IMR-90 (cell line): ENCODE data around the gene LAMB3.

Source experiments
- CEBPB ChIP-seq: IDR thresholded peaks from 2 replicates; pipeline ENCODE4 v1.6.1; 2012; ENCODE audit warnings: low read depth, low read length, improper control_type of control experiment
- CTCF ChIP-seq: conservative IDR thresholded peaks from 2 replicates; pipeline ENCODE4 v1.5.1; 2012; ENCODE audit warnings: mild to moderate bottlenecking, low read depth, low read length, improper control_type of control experiment
- ELK1 ChIP-seq: fragments of 150-350 bp; IDR thresholded peaks from 2 replicates; pipeline ENCODE4 v1.6.1; 2016; ENCODE audit warnings: low read depth, mild to moderate bottlenecking, low read length, moderate library complexity, borderline replicate concordance
- FOS ChIP-seq: fragments of 150-350 bp; IDR thresholded peaks from 2 replicates; pipeline ENCODE4 v1.6.1; 2016; ENCODE audit warnings: low read depth, low read length
- MAFK ChIP-seq: IDR thresholded peaks from 2 replicates; pipeline ENCODE4 v1.6.1; 2012; ENCODE audit warnings: low read depth, low read length, improper control_type of control experiment
- MAZ ChIP-seq: IDR thresholded peaks from 2 replicates; pipeline ENCODE4 v1.6.1; 2012; ENCODE audit warnings: low read depth, mild to moderate bottlenecking, low read length, improper control_type of control experiment, moderate library complexity, borderline replicate concordance
- MXI1 ChIP-seq: IDR thresholded peaks from 2 replicates; pipeline ENCODE4 v1.6.1; 2012; ENCODE audit warnings: low read depth, mild to moderate bottlenecking, low read length, moderate library complexity, borderline replicate concordance
- POLR2A ChIP-seq: IDR thresholded peaks from 2 replicates; pipeline ENCODE4 v1.6.1; 2012; ENCODE audit warnings: mild to moderate bottlenecking, low read depth, low read length
- RAD21 ChIP-seq: IDR thresholded peaks from 2 replicates; pipeline ENCODE4 v1.6.1; 2012; ENCODE audit warnings: low read length, improper control_type of control experiment
- RCOR1 ChIP-seq: IDR thresholded peaks from 2 replicates; pipeline ENCODE4 v1.6.1; 2012; ENCODE audit warnings: mild to moderate bottlenecking, low read length, improper control_type of control experiment; ENCODE audit not compliant: insufficient replicate concordance
- SMC3 ChIP-seq: fragments of 150-350 bp; IDR thresholded peaks from 2 replicates; pipeline ENCODE4 v1.6.1; 2016; ENCODE audit warnings: low read depth, mild to moderate bottlenecking, antibody characterized with exemption, low read length, moderate library complexity
- USF2 ChIP-seq: fragments of 150-350 bp; IDR thresholded peaks from 2 replicates; pipeline ENCODE4 v1.6.1; 2017; ENCODE audit warnings: mild to moderate bottlenecking, antibody characterized with exemption, low read length, low read depth

- TF ChIP-seq CTCF, result no peak
- no peak for TF ChIP-seq POLR2A
- no peak for TF ChIP-seq MXI1
- TF ChIP-seq SMC3, result no peak
- TF ChIP-seq MAZ, result no peak
- no peak for TF ChIP-seq MAFK
- no peak for TF ChIP-seq RAD21
- TF ChIP-seq CEBPB, result no peak
- no peak for TF ChIP-seq USF2
- no peak for TF ChIP-seq FOS
- TF ChIP-seq ELK1, result no peak
- TF ChIP-seq RCOR1, result no peak
Measured at GRCh38 chr1:209587789-209588188, 64.4 kb downstream of the LAMB3 start.
